ENCODE data around the gene GTF2H2. TPM values are rescaled to one million over a fixed set of nuclear protein-coding genes. Genes with fewer than 3 reads are reported as not detected.
"Not testable (repeated sequence)": the region's sequence is repeated elsewhere in the genome, so short reads cannot be mapped to it uniquely, and the experiment has no call there.

Gene GTF2H2
- total RNA-seq, 1 donor, result 5.4 TPM

GRCh38 chr5:71014176-71014575, 53.3 kb downstream of the GTF2H2 start:
- DNase-seq (ENCODE audit: low read depth in 2 of 3, low spot score in 2 of 3), result no peak

- no peak for DNase-seq (ENCODE audit: low read depth in 2 of 3, low spot score in 2 of 3)
These were observed 53.9 kb downstream of the GTF2H2 start for GRCh38 chr5:71013575-71013974.

GRCh38 chr5:71011194-71011792, 56.2 kb downstream of the GTF2H2 start:
- DNase-seq (ENCODE audit: low read depth in 2 of 3, low spot score in 2 of 3), result no peak

- not testable (repeated sequence) for DNase-seq (ENCODE audit: low read depth in 2 of 3, low spot score in 2 of 3)
These were observed 60.5 kb downstream of the GTF2H2 start for GRCh38 chr5:71006983-71007382.

Other genes with a start within 250 kb of the GTF2H2 start
- 6.7 TPM for gene SERF1A, start 167.0 kb downstream of the GTF2H2 start, total RNA-seq
- gene SMN1, start 142.6 kb downstream of the GTF2H2 start, total RNA-seq, result 10.5 TPM
- gene NAIP, start 42.3 kb downstream of the GTF2H2 start, total RNA-seq, result 9.7 TPM

Data from hematopoietic multipotent progenitor cell (in vitro differentiated cells).